KMS-11 (cell line): ENCODE results near the gene TM9SF3.

Source experiments
- H2AFZ ChIP-seq: fragments of 200-600 bp; sonication (generic); 2 replicates; pipeline ENCODE4 v1.6.1; 2016; ENCODE audit warnings: antibody characterized with exemption, mixed run types, low read depth
- H3K27ac ChIP-seq: fragments of 200-600 bp; sonication (generic); 2 replicates; pipeline ENCODE4 v1.6.1; 2016; ENCODE audit warnings: mild to moderate bottlenecking, mixed run types
- H3K27me3 ChIP-seq: fragments of 200-600 bp; sonication (generic); 2 replicates; pipeline ENCODE4 v1.6.1; 2017; ENCODE audit warnings: mild to moderate bottlenecking, low read depth, mixed run types, moderate library complexity; ENCODE audit not compliant: insufficient read depth
- H3K36me3 ChIP-seq: fragments of 200-600 bp; sonication (generic); 2 replicates; pipeline ENCODE4 v1.6.1; 2017; ENCODE audit warnings: mild to moderate bottlenecking, mixed run types; ENCODE audit not compliant: insufficient read depth
- H3K4me1 ChIP-seq: fragments of 200-600 bp; sonication (generic); 2 replicates; pipeline ENCODE4 v1.6.1; 2016; ENCODE audit warnings: mild to moderate bottlenecking, low read depth, mixed run types; ENCODE audit not compliant: poor library complexity, severe bottlenecking
- H3K4me2 ChIP-seq: fragments of 200-600 bp; sonication (generic); 2 replicates; pipeline ENCODE4 v1.7.0; 2016; ENCODE audit warnings: mild to moderate bottlenecking, mixed run types
- H3K4me3 ChIP-seq: fragments of 200-600 bp; sonication (generic); IDR thresholded peaks from 2 replicates; pipeline ENCODE4 v1.6.1; 2017; ENCODE audit warnings: low read depth, low read length, mixed read lengths; ENCODE audit not compliant: insufficient read depth
- H3K79me2 ChIP-seq: fragments of 200-600 bp; sonication (generic); 2 replicates; pipeline ENCODE4 v1.6.1; 2016; ENCODE audit warnings: low read depth, mixed run types; ENCODE audit not compliant: insufficient read depth
- H3K9ac ChIP-seq: fragments of 200-600 bp; sonication (generic); 2 replicates; pipeline ENCODE4 v1.6.1; 2016; ENCODE audit warnings: mild to moderate bottlenecking, mixed run types
- H4K20me1 ChIP-seq: fragments of 200-600 bp; sonication (generic); 2 replicates; pipeline ENCODE4 v1.6.1; 2016; ENCODE audit warnings: mild to moderate bottlenecking, mixed run types; ENCODE audit not compliant: insufficient read depth
- TF ChIP-seq, protein P1 (sequence below): fragments of 200-600 bp; sonication (generic); conservative IDR thresholded peaks from 2 replicates; pipeline ENCODE4 v1.6.1; 2017; ENCODE audit warnings: low read depth, mild to moderate bottlenecking, antibody characterized with exemption, low read length, moderate library complexity, mixed read lengths

Gene TM9SF3

DNA sequence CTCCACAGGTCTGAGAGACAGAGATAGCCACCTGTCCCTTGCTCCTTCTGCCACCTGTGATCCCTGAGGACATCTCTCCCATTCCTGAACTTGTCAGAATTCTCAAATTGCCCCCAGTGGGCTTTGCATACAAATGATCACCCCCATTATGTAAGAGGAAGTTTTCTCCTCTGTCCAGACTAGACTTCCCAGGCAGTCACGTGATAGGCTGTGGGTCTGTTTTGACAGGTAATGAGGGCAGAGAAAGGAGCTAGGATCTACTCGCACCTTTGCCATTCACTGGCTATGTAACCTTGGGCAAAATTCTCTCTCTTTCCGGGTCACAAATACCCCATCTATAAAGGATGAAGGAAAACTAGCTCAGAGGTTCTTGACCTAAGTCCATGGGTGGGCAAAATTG, 21.4 kb upstream of the TM9SF3 start:
- no peak overlapping the region for H2AFZ ChIP-seq
- no peaks in the 10 kb centered on the region for H3K36me3 ChIP-seq
- H3K9ac ChIP-seq, result no peak overlapping the region
- no peak overlapping the region for H3K4me3 ChIP-seq
- H3K79me2 ChIP-seq, result no peaks in the 10 kb centered on the region
- H3K4me1 ChIP-seq, result no peaks in the 10 kb centered on the region
- TF ChIP-seq, protein P1, sequence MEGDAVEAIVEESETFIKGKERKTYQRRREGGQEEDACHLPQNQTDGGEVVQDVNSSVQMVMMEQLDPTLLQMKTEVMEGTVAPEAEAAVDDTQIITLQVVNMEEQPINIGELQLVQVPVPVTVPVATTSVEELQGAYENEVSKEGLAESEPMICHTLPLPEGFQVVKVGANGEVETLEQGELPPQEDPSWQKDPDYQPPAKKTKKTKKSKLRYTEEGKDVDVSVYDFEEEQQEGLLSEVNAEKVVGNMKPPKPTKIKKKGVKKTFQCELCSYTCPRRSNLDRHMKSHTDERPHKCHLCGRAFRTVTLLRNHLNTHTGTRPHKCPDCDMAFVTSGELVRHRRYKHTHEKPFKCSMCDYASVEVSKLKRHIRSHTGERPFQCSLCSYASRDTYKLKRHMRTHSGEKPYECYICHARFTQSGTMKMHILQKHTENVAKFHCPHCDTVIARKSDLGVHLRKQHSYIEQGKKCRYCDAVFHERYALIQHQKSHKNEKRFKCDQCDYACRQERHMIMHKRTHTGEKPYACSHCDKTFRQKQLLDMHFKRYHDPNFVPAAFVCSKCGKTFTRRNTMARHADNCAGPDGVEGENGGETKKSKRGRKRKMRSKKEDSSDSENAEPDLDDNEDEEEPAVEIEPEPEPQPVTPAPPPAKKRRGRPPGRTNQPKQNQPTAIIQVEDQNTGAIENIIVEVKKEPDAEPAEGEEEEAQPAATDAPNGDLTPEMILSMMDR, result no peak
- H4K20me1 ChIP-seq, result no peaks in the 10 kb centered on the region
- H3K27me3 ChIP-seq, result no peaks in the 10 kb centered on the region
- H3K4me2 ChIP-seq, result no peak overlapping the region
- H3K27ac ChIP-seq, result no peak overlapping the region

GRCh38 chr10:96606946-96607345, 20.1 kb upstream of the TM9SF3 start:
- no peaks in the 10 kb centered on the region for H3K36me3 ChIP-seq
- H3K4me2 ChIP-seq, result no peak overlapping the region
- no peaks in the 10 kb centered on the region for H3K4me1 ChIP-seq
- H4K20me1 ChIP-seq, result no peaks in the 10 kb centered on the region
- no peaks in the 10 kb centered on the region for H3K79me2 ChIP-seq
- H3K27me3 ChIP-seq, result no peaks in the 10 kb centered on the region
- no peak overlapping the region for H2AFZ ChIP-seq
- no peak overlapping the region for H3K9ac ChIP-seq
- TF ChIP-seq, protein P1, result no peak
- H3K27ac ChIP-seq, result no peak overlapping the region
- H3K4me3 ChIP-seq, result no peak overlapping the region

- H3K4me1 ChIP-seq, result no peaks in the 10 kb centered on the region
- no peaks in the 10 kb centered on the region for H3K36me3 ChIP-seq
- H4K20me1 ChIP-seq, result no peaks in the 10 kb centered on the region
- no peak overlapping the region for H3K9ac ChIP-seq
- no peaks in the 10 kb centered on the region for H3K27me3 ChIP-seq
- no peak overlapping the region for H3K4me2 ChIP-seq
- H2AFZ ChIP-seq, result no peak overlapping the region
- H3K4me3 ChIP-seq, result no peak overlapping the region
- TF ChIP-seq, protein P1, result no peak
- no peaks in the 10 kb centered on the region for H3K79me2 ChIP-seq
- H3K27ac ChIP-seq, result no peak overlapping the region
Observed at GRCh38 chr10:96606216-96606615, 19.4 kb upstream of the TM9SF3 start.

- Histone ChIP-seq H3K4me1 (no peaks in the 10 kb centered on the region), H3K9ac (no peak overlapping the region), H3K27me3 (no peaks in the 10 kb centered on the region), H3K4me2 (no peak overlapping the region), H3K36me3 (no peaks in the 10 kb centered on the region), H3K4me3 (no peak overlapping the region), H4K20me1 (no peaks in the 10 kb centered on the region), H3K27ac (no peak overlapping the region), H2AFZ (no peak overlapping the region), H3K79me2 (no peaks in the 10 kb centered on the region)
- TF ChIP-seq, protein P1, result no peak
Observed at GRCh38 chr10:96600337-96600736, 13.5 kb upstream of the TM9SF3 start.
